22Rv1 (cell line): ENCODE data around the gene FEM1C.

Source experiments
- ZFX ChIP-seq: fragments of 450-650 bp; IDR thresholded peaks from 2 replicates; pipeline ENCODE4 v1.6.1; 2017; ENCODE audit warnings: antibody characterized with exemption, borderline replicate concordance
- TF ChIP-seq, protein P1 (sequence below): fragments of 450-650 bp; IDR thresholded peaks from 2 replicates; pipeline ENCODE4 v1.5.1; 2017; ENCODE audit warnings: mild to moderate bottlenecking

- TF ChIP-seq, protein P1, sequence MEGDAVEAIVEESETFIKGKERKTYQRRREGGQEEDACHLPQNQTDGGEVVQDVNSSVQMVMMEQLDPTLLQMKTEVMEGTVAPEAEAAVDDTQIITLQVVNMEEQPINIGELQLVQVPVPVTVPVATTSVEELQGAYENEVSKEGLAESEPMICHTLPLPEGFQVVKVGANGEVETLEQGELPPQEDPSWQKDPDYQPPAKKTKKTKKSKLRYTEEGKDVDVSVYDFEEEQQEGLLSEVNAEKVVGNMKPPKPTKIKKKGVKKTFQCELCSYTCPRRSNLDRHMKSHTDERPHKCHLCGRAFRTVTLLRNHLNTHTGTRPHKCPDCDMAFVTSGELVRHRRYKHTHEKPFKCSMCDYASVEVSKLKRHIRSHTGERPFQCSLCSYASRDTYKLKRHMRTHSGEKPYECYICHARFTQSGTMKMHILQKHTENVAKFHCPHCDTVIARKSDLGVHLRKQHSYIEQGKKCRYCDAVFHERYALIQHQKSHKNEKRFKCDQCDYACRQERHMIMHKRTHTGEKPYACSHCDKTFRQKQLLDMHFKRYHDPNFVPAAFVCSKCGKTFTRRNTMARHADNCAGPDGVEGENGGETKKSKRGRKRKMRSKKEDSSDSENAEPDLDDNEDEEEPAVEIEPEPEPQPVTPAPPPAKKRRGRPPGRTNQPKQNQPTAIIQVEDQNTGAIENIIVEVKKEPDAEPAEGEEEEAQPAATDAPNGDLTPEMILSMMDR, result no peak
- no peak for TF ChIP-seq ZFX
Observed at GRCh38 chr5:115543365-115544042, 1.1 kb downstream of the FEM1C start.
